ENCODE data around the gene IFT20.

The IFT20 gene

DNA sequence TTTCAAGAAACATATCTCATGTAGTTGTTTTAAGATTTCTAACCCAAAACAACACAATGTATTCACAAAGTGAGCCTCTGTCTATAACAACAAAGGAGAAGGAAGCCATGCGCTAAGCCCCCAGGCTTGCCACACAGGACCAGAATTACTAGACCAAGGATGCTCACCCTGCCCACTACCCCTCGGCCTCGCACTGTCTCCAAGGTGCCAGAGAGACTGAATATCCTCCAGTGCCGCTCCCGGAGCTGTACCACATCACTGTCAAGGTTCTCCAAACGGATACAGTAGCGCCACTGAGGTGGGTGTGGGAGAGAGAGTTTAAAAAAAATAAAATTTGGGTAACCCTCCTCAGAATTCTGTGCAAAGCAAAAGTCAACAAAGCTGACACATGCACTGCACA lies 15.0 kb upstream of the IFT20 start:
- Histone ChIP-seq H3K9ac (ENCODE audit: low read length) (no peak overlapping the region), H3K36me3 (ENCODE audit: insufficient read depth, low read length) (peaks cover 98% of the 10 kb centered on the region), H3K9me3 (ENCODE audit: low read length) (no peaks in the 10 kb centered on the region), H3K4me2 (ENCODE audit: low read length) (no peak overlapping the region), H4K20me1 (ENCODE audit: insufficient read depth, low read length) (no peaks in the 10 kb centered on the region), H3K9me2 (ENCODE audit: low read depth, low read length) (no peaks in the 10 kb centered on the region), H3K4me1 (ENCODE audit: insufficient read depth, low read length, severe bottlenecking) (no peaks in the 10 kb centered on the region), H3K79me2 (ENCODE audit: insufficient read depth, low read length) (no peaks in the 10 kb centered on the region), H3K4me3 (ENCODE audit: low read depth, low read length, poor library complexity, severe bottlenecking) (no peak overlapping the region), H2AFZ (ENCODE audit: low read length) (no peak overlapping the region), H3K27ac (ENCODE audit: low read depth, low read length, poor library complexity, severe bottlenecking) (no peak overlapping the region), H3K27me3 (ENCODE audit: insufficient read depth, low read length) (no peaks in the 10 kb centered on the region), H3F3A (ENCODE audit: insufficient read depth, low read length) (no peaks in the 10 kb centered on the region)
- TF ChIP-seq EZH2 (IDR thresholded peaks at IDR 0.05; ENCODE audit: borderline replicate concordance, low read length) (no peak), CTCF (IDR thresholded peaks at IDR 0.05; ENCODE audit: low read length) (no peak)

DNA sequence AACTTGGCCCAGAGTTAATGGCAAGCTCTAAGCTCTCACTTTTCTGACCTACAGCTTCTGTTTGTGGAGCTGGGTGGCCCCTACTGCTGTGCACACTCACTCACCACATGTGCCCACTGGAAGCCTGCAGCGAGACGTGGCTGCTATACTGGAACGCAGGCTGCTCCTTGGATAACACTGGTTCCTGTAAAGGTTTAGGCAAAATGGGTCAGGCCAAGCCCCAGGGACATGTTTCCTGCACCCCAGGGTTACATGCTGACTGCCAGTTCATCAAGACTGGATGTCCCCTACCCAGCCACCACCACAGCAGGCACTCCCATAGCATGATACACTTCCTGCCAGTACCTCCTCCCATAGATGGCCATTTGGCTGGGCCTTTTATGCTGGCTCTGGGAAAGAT lies 13.7 kb upstream of the IFT20 start:
- H3K27ac ChIP-seq (ENCODE audit: low read depth, low read length, poor library complexity, severe bottlenecking): no peak overlapping the region
- H3K27me3 ChIP-seq (ENCODE audit: insufficient read depth, low read length): no peaks in the 10 kb centered on the region
- H3F3A ChIP-seq (ENCODE audit: insufficient read depth, low read length): no peaks in the 10 kb centered on the region
- no peak overlapping the region for H3K4me3 ChIP-seq (ENCODE audit: low read depth, low read length, poor library complexity, severe bottlenecking)
- no peak overlapping the region for H3K4me2 ChIP-seq (ENCODE audit: low read length)
- no peak for TF ChIP-seq EZH2 (IDR thresholded peaks at IDR 0.05; ENCODE audit: borderline replicate concordance, low read length)
- no peak for TF ChIP-seq CTCF (IDR thresholded peaks at IDR 0.05; ENCODE audit: low read length)
- no peaks in the 10 kb centered on the region for H3K79me2 ChIP-seq (ENCODE audit: insufficient read depth, low read length)
- H3K36me3 ChIP-seq (ENCODE audit: insufficient read depth, low read length): peaks cover 97% of the 10 kb centered on the region
- H3K9me2 ChIP-seq (ENCODE audit: low read depth, low read length): no peaks in the 10 kb centered on the region
- H2AFZ ChIP-seq (ENCODE audit: low read length): no peak overlapping the region
- H4K20me1 ChIP-seq (ENCODE audit: insufficient read depth, low read length): no peaks in the 10 kb centered on the region
- no peak overlapping the region for H3K9ac ChIP-seq (ENCODE audit: low read length)
- H3K9me3 ChIP-seq (ENCODE audit: low read length): no peaks in the 10 kb centered on the region
- H3K4me1 ChIP-seq (ENCODE audit: insufficient read depth, low read length, severe bottlenecking): peaks cover 6% of the 10 kb centered on the region

DNA sequence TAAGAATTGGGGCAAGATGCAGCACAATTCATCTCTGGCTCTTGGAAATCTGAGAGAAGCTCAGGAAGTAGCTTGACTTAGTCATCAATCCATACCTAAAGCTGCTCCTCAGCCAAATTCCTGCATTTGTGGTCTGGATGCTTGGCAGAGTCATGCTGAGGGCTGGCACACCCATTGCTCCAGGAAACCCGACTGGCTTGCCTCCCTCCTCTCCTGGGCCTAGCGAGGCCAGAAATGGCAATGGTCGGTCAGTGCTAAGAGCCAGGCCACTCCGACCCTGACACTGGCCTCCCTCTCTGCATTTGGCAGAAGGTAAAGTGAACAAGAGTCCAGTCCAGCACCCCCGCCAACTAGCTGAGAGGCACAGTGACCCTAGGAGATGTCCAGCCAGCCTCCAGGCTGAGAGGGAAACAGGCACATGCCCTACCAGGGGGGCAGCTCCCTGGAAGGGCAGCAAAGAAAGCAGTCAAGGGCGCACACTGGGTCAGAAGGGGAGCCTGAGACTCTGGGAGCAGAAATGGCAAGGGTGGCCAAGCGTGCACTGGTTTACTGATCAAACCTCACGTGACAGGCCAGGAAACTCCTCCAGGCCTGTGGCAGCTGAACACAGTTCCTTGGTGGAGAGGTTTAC lies 12.1 kb upstream of the IFT20 start:
- Histone ChIP-seq H3K79me2 (ENCODE audit: insufficient read depth, low read length) (no peaks in the 10 kb centered on the region), H3K4me3 (ENCODE audit: low read depth, low read length, poor library complexity, severe bottlenecking) (no peak overlapping the region), H4K20me1 (ENCODE audit: insufficient read depth, low read length) (no peaks in the 10 kb centered on the region), H3K9me2 (ENCODE audit: low read depth, low read length) (no peaks in the 10 kb centered on the region), H3K9ac (ENCODE audit: low read length) (no peak overlapping the region), H3K9me3 (ENCODE audit: low read length) (no peaks in the 10 kb centered on the region), H3K27ac (ENCODE audit: low read depth, low read length, poor library complexity, severe bottlenecking) (no peak overlapping the region), H3K4me2 (ENCODE audit: low read length) (no peak overlapping the region), H3F3A (ENCODE audit: insufficient read depth, low read length) (no peaks in the 10 kb centered on the region), H3K36me3 (ENCODE audit: insufficient read depth, low read length) (peaks cover 87% of the 10 kb centered on the region), H2AFZ (ENCODE audit: low read length) (no peak overlapping the region), H3K4me1 (ENCODE audit: insufficient read depth, low read length, severe bottlenecking) (peaks cover 12% of the 10 kb centered on the region), H3K27me3 (ENCODE audit: insufficient read depth, low read length) (no peaks in the 10 kb centered on the region)
- TF ChIP-seq CTCF (IDR thresholded peaks at IDR 0.05; ENCODE audit: low read length) (no peak; the same call in 1 of the 2 replicates), EZH2 (IDR thresholded peaks at IDR 0.05; ENCODE audit: borderline replicate concordance, low read length) (no peak)

All from OCI-LY1 (cell line).